DMS153 treated with DMSO at 0.1 percent for 48 hours (cell line): ENCODE results near the gene RSBN1L.
A peak's percentile ranks its signal among the peaks of the same experiment; 100 is the strongest.
"Not testable (repeated sequence)": the region's sequence is repeated elsewhere in the genome, so short reads cannot be mapped to it uniquely, and the experiment has no call there.

ENCODE experiments used
- DNase-seq: peaks from one replicate; lab custom pipeline; 2025; ENCODE audit not compliant: unreplicated experiment; lab: John Stamatoyannopoulos, UW

RSBN1L gene

GRCh38 chr7:77696057-77696642 is at the start of gene RSBN1L:
Gene RSBN1L (plus strand): TSS chr7:77696459. CDS start chr7:77696470, 11 bp downstream.
- peak; percentile 97 for DNase-seq

- DNase-seq: no peak
Measured at GRCh38 chr7:77648742-77649338, 47.4 kb upstream of the RSBN1L start.

GRCh38 chr7:77649716-77650349 is 46.4 kb upstream of the RSBN1L start:
- DNase-seq: no peak

DNA sequence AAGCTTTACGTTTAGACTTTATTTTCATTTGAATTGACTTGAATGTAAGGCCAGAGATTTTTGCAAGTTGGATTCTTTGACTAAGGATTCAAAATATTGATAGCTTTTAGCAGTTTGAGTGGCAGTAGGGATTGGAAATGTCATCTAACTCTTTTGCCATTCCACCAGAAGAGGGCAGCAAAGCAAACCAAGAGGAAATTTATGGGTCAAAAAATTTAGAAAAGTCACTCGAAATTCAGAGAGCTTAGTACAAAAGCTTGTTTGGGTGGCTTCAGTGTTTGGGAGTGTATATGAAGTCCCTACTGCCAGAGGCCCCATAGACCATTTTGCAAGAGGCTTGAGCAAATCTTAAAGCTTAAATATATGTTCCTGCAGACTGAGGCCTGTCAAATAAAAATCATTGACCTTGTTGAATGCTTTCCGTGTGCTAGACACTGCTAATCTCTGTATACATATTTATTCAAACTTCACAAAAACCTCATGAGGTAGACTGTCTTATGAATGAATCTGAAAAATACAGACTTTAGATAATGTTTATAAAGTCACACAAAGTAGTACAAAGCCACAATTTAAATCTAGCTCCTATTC is 44.6 kb upstream of the RSBN1L start:
- peak; percentile 17 for DNase-seq

GRCh38 chr7:77652826-77653225 is 43.4 kb upstream of the RSBN1L start:
- not testable (repeated sequence) for DNase-seq

DNA sequence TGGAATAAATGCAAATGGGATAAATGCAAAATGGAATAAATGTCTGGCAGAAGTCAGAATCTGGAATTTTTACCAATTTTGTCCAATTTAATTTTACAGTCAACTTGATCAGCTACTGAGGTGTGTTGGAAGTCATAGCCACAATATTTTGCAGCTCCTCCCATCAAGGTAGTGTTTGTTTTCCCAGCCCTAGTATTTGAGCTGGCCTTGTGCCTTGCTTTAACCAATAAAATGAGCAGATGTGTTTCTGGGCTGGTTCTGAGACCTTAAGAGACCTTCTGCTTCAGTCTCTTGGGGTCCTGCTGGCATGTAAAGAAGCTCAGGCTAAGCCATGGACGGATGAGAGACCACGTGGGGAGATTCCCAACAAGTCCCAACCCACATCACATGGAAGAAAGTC is 42.7 kb upstream of the RSBN1L start:
- no peak for DNase-seq

DNA sequence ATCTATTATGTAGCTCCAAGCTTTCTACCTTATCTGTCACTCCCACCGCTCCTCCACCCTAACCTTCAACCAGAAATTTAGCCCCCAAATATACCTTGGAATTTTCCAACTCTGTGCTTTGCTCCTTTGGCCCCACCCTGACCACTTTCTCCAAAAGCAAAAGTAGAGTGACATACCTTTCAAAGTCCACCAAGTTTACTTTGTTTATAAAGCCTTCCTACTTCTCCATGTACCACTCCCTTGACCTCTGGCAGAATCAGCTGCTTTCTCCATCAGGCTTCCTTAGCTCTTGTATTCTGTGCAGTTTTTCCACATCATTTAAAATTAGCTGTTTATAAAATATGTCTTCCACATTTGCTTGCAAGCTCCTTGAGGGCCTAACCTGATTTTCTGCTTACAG is 40.9 kb upstream of the RSBN1L start:
- no peak for DNase-seq

DNA sequence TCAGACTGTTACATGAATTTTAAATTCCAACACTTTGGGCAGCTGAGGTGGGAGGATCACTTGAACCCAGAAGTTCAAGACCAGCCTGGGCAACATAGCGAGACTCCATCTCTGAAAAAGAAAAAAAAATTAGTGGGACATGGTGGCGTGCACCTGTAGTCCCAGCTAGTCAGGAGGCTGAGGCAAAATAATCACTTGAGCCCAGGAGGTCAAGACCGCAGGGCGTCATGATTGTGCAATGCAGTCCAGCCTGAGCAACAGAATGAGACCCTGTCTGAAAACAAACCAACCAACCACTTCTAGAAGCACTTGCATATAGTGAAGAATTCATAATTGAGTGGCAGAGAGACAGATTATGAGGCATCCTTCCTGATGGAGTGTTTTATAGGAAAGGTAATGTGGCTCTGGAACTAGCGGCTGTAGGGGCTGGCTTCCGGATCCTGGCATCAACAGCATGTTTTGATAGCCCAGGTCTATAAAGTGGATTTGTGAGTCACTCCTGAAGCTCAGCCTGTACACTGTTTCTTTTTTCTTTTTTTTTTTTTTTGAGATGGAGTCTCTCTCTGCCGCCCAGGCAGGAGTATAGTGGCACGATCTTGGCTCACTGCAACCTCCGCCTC is 40.3 kb upstream of the RSBN1L start:
- no peak for DNase-seq

DNA sequence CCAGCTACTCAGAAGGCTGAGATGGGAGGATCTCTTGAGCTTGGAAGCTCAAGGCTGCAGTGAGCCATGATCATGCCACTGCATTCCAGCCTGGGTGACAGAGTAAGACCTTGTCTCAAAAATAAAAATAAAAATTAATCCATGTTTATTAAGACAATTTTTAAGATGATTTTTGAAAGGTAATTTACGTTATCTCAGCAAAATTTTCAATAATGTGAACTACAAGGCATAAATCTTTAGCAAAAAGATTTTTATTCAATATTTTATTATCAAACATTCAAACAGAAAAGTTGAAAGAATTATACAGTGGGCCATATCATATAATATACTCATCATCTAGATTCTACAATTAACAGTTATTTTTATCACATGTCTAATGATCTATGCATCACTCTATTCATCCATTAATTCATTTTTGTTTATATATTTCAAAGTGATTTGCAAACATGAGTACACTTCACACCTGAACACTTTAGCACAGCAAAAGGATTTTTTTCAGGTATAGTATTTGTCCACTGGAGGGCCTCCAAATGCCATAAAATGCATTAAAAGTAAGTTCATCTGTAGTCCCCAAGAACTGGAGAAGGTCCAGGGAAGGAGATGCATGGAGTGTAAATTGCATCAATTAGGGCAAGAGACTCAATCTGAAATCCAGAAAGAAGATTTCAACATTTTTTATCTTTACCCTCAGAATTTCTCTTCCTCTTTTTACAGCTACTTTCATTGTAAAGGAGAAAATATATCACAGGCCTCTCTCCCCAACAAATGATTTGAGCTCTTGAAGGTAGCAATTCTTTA is 38.6 kb upstream of the RSBN1L start:
- peak; percentile 23 for DNase-seq

GRCh38 chr7:77658928-77659327 is 37.3 kb upstream of the RSBN1L start:
- DNase-seq: no peak

- DNase-seq: no peak
Measured at GRCh38 chr7:77661816-77662215, 34.4 kb upstream of the RSBN1L start.

DNA sequence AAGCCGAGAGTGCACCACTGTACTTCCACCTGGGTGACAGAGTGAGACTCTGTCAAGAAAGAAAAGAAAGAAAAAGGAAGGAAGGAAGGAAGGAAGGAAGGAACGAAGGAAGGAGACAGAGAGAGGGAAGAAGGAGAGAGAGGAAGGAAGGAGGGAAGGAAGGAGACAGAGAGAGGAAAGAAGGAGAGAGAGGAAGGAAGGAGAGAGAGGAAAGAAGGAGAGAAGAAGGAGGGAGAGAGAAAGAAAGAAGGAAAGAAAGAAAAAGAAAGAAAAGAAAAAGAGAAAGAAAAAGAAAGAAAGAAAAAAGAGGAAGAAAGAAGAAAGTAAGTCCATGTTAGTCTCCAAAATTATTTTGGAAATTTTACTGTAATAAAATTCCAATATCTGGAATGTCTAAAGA is 33.4 kb upstream of the RSBN1L start:
- DNase-seq: no peak

GRCh38 chr7:77664715-77665114 is 31.5 kb upstream of the RSBN1L start:
- no peak for DNase-seq

DNA sequence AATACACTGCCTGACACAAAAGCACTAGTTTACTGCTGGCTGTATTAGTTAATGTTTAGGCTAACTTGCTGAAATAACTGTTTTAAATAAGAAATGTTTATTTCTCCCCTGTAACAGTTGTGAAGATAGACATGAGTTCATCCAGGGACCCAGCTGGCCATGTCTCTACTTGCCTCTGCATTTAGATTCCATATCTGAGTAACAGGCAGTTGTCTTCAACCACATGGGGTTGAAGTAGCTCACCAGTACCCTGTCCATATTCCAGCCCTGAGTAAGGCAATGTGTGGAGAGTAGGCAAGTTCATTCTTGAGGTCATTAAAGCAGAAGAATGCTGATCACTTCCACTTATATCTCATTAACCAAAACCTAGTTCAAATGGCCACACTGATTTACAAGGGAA is 31.1 kb upstream of the RSBN1L start:
- no peak for DNase-seq

DNA sequence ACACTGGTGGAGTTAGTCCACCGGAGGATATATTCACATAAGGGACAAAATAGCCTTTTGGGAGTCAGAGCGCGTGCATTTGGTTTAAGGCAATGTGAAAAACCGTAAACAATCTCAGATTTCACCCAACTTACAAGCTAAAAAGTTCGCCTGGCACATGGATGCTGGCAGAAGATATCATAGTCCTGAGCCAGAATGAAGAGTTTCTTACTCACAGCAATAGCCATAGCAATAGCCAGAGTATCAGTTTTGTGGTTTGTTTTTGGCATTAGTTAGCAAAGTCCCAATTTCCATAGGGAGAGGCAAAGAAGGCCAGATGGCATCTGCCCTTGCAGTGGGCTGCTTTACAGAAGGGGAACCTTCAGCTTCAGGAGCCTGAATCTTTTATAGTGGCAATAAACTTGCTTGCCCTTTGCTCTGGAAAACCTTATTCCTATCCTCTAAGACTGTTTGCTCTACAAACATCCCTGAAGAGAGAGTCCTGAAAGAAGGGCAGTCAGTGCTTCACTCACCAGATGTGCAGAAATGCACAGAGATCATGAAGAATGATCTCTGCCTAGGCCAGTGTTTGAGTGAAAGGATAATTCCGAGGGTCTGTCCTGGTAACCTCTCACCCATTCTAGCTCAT is 28.7 kb upstream of the RSBN1L start:
- DNase-seq: no peak

- no peak for DNase-seq
Measured at GRCh38 chr7:77674878-77675277, 21.4 kb upstream of the RSBN1L start.

GRCh38 chr7:77679608-77680007 is 16.7 kb upstream of the RSBN1L start:
- DNase-seq: peak; percentile 7

DNA sequence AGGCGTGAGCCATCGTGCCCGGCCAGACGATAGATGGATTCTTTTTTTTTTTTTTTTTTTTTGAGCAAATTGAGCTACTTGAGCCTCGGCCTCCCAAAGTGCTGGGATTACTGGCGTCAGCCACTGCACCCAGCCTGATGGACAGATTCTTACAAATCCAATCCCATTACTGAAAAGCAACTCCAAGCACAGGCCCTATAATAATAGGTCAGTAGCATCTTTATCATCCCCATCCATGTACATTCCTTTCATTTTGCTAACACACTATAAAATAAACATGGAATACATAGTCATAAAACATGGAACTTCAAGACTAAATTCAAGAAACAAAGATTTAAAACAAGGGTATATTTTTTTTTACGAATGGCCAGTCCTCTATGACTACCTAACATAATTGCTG is 16.0 kb upstream of the RSBN1L start:
- no peak for DNase-seq

- DNase-seq: no peak
Measured at GRCh38 chr7:77684030-77684429, 12.2 kb upstream of the RSBN1L start.

GRCh38 chr7:77685233-77685632 is 11.0 kb upstream of the RSBN1L start:
- peak; percentile 34 for DNase-seq
